KMS-11 (cell line): ENCODE measurements around the gene ADAMTS17.

Source experiments
- H2AFZ ChIP-seq: fragments of 200-600 bp; sonication (generic); 2 replicates; pipeline ENCODE4 v1.6.1; 2016; ENCODE audit warnings: antibody characterized with exemption, mixed run types, low read depth
- H3K27ac ChIP-seq: fragments of 200-600 bp; sonication (generic); 2 replicates; pipeline ENCODE4 v1.6.1; 2016; ENCODE audit warnings: mild to moderate bottlenecking, mixed run types
- H3K27me3 ChIP-seq: fragments of 200-600 bp; sonication (generic); 2 replicates; pipeline ENCODE4 v1.6.1; 2017; ENCODE audit warnings: mild to moderate bottlenecking, low read depth, mixed run types, moderate library complexity; ENCODE audit not compliant: insufficient read depth
- H3K36me3 ChIP-seq: fragments of 200-600 bp; sonication (generic); 2 replicates; pipeline ENCODE4 v1.6.1; 2017; ENCODE audit warnings: mild to moderate bottlenecking, mixed run types; ENCODE audit not compliant: insufficient read depth
- H3K4me1 ChIP-seq: fragments of 200-600 bp; sonication (generic); 2 replicates; pipeline ENCODE4 v1.6.1; 2016; ENCODE audit warnings: mild to moderate bottlenecking, low read depth, mixed run types; ENCODE audit not compliant: poor library complexity, severe bottlenecking
- H3K4me2 ChIP-seq: fragments of 200-600 bp; sonication (generic); 2 replicates; pipeline ENCODE4 v1.7.0; 2016; ENCODE audit warnings: mild to moderate bottlenecking, mixed run types
- H3K4me3 ChIP-seq: fragments of 200-600 bp; sonication (generic); IDR thresholded peaks from 2 replicates; pipeline ENCODE4 v1.6.1; 2017; ENCODE audit warnings: low read depth, low read length, mixed read lengths; ENCODE audit not compliant: insufficient read depth
- H3K79me2 ChIP-seq: fragments of 200-600 bp; sonication (generic); 2 replicates; pipeline ENCODE4 v1.6.1; 2016; ENCODE audit warnings: low read depth, mixed run types; ENCODE audit not compliant: insufficient read depth
- H3K9ac ChIP-seq: fragments of 200-600 bp; sonication (generic); 2 replicates; pipeline ENCODE4 v1.6.1; 2016; ENCODE audit warnings: mild to moderate bottlenecking, mixed run types
- H4K20me1 ChIP-seq: fragments of 200-600 bp; sonication (generic); 2 replicates; pipeline ENCODE4 v1.6.1; 2016; ENCODE audit warnings: mild to moderate bottlenecking, mixed run types; ENCODE audit not compliant: insufficient read depth
- TF ChIP-seq, protein P1 (sequence below): fragments of 200-600 bp; sonication (generic); conservative IDR thresholded peaks from 2 replicates; pipeline ENCODE4 v1.6.1; 2017; ENCODE audit warnings: low read depth, mild to moderate bottlenecking, antibody characterized with exemption, low read length, moderate library complexity, mixed read lengths

ADAMTS17 gene

GRCh38 chr15:99995543-99995942, 346.2 kb downstream of the ADAMTS17 start:
- H3K4me2 ChIP-seq, result no peak overlapping the region
- TF ChIP-seq, protein P1, sequence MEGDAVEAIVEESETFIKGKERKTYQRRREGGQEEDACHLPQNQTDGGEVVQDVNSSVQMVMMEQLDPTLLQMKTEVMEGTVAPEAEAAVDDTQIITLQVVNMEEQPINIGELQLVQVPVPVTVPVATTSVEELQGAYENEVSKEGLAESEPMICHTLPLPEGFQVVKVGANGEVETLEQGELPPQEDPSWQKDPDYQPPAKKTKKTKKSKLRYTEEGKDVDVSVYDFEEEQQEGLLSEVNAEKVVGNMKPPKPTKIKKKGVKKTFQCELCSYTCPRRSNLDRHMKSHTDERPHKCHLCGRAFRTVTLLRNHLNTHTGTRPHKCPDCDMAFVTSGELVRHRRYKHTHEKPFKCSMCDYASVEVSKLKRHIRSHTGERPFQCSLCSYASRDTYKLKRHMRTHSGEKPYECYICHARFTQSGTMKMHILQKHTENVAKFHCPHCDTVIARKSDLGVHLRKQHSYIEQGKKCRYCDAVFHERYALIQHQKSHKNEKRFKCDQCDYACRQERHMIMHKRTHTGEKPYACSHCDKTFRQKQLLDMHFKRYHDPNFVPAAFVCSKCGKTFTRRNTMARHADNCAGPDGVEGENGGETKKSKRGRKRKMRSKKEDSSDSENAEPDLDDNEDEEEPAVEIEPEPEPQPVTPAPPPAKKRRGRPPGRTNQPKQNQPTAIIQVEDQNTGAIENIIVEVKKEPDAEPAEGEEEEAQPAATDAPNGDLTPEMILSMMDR, result no peak

DNA sequence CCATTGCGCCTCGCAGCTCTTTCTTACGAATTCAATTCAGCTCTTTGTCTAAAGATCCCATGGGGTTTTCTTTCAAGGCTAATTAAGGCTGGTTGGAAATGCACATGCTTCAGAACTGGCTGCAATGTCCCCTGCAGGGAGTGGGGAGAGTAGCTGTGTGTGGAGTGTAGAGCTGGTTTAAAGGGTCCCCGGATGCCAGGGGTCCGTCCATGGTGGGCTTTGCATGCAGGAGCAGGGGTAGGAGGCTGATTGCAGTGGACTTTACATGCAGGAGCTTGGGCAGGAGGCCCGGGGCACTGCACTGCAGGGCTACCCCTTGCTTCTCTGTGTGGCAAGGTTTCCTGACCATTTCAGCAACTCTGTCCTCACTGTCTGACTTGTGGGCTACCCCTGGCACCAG, 346.9 kb downstream of the ADAMTS17 start:
- no peaks in the 10 kb centered on the region for H3K4me1 ChIP-seq
- no peaks in the 10 kb centered on the region for H3K36me3 ChIP-seq
- H3K27me3 ChIP-seq, result no peaks in the 10 kb centered on the region
- H2AFZ ChIP-seq, result no peak overlapping the region
- H3K9ac ChIP-seq, result no peak overlapping the region
- no peaks in the 10 kb centered on the region for H3K79me2 ChIP-seq
- TF ChIP-seq, protein P1, result no peak
- H4K20me1 ChIP-seq, result no peaks in the 10 kb centered on the region
- H3K4me3 ChIP-seq, result no peak overlapping the region
- no peak overlapping the region for H3K4me2 ChIP-seq
- H3K27ac ChIP-seq, result no peak overlapping the region

More at GRCh38 chr15:99995543-99995942, 346.2 kb downstream of the ADAMTS17 start:
- Histone ChIP-seq H3K4me1 (no peaks in the 10 kb centered on the region), H3K27ac (no peak overlapping the region), H3K27me3 (no peaks in the 10 kb centered on the region), H3K79me2 (no peaks in the 10 kb centered on the region), H3K9ac (no peak overlapping the region), H3K36me3 (no peaks in the 10 kb centered on the region), H4K20me1 (no peaks in the 10 kb centered on the region), H2AFZ (no peak overlapping the region), H3K4me3 (no peak overlapping the region)

- H3K27me3 ChIP-seq, result no peaks in the 10 kb centered on the region
- no peak overlapping the region for H2AFZ ChIP-seq
- H3K36me3 ChIP-seq, result no peaks in the 10 kb centered on the region
- no peak overlapping the region for H3K9ac ChIP-seq
- no peaks in the 10 kb centered on the region for H3K4me1 ChIP-seq
- no peaks in the 10 kb centered on the region for H4K20me1 ChIP-seq
- no peak overlapping the region for H3K27ac ChIP-seq
- no peak overlapping the region for H3K4me3 ChIP-seq
- no peaks in the 10 kb centered on the region for H3K79me2 ChIP-seq
- H3K4me2 ChIP-seq, result no peak overlapping the region
- TF ChIP-seq, protein P1, result no peak
Observed at GRCh38 chr15:99993681-99994131, 348.1 kb downstream of the ADAMTS17 start.

GRCh38 chr15:99993262-99993661, 348.5 kb downstream of the ADAMTS17 start:
- H3K4me3 ChIP-seq, result no peak overlapping the region
- no peaks in the 10 kb centered on the region for H3K36me3 ChIP-seq
- TF ChIP-seq, protein P1, result no peak
- H3K27me3 ChIP-seq, result no peaks in the 10 kb centered on the region
- no peaks in the 10 kb centered on the region for H4K20me1 ChIP-seq
- H3K79me2 ChIP-seq, result no peaks in the 10 kb centered on the region
- H3K27ac ChIP-seq, result no peak overlapping the region
- H2AFZ ChIP-seq, result no peak overlapping the region
- no peak overlapping the region for H3K9ac ChIP-seq
- no peaks in the 10 kb centered on the region for H3K4me1 ChIP-seq
- H3K4me2 ChIP-seq, result no peak overlapping the region
